Subcutaneous abdominal adipose tissue (tissue), 5 donors: Measurements from ENCODE around the gene DBH.

ENCODE experiments used
- H3K27ac ChIP-seq: one replicate; pipeline ENCODE4 v1.7.0; 2013; ENCODE audit warnings: low read depth, mild to moderate bottlenecking, inconsistent platforms, low read length, moderate library complexity
- H3K27me3 ChIP-seq, 5 donors: one replicate each; pipeline ENCODE4 v1.7.0; 2013; ENCODE audit warnings: low read length in 5 of 5, inconsistent platforms in 1 of 5; ENCODE audit not compliant: control insufficient read depth in 5 of 5, insufficient read depth in 4 of 5
- H3K36me3 ChIP-seq, 5 donors: one replicate each; pipeline ENCODE4 v1.7.0; 2013; ENCODE audit warnings: low read length in 5 of 5; ENCODE audit not compliant: control insufficient read depth in 5 of 5, insufficient read depth in 5 of 5
- H3K4me1 ChIP-seq, 5 donors: one replicate each; pipeline ENCODE4 v1.7.0; 2013; ENCODE audit warnings: low read length in 5 of 5, mild to moderate bottlenecking in 3 of 5, moderate library complexity in 1 of 5; ENCODE audit not compliant: control insufficient read depth in 5 of 5, insufficient read depth in 5 of 5
- H3K4me3 ChIP-seq, 5 donors: one replicate each; pipeline ENCODE4 v1.7.0; 2013; ENCODE audit warnings: low read length in 5 of 5, low read depth in 1 of 5
- H3K9ac ChIP-seq, 5 donors: one replicate each; pipeline ENCODE4 v1.7.0; 2013; ENCODE audit warnings: low read length in 5 of 5, mild to moderate bottlenecking in 4 of 5, moderate library complexity in 3 of 5
- H3K9me3 ChIP-seq, 5 donors: one replicate each; pipeline ENCODE4 v1.7.0; 2013; ENCODE audit warnings: low read length in 5 of 5; ENCODE audit not compliant: control insufficient read depth in 5 of 5
- donor health status: healthy.
- donor health status: healthy.
- donor health status: healthy.
- donor health status: healthy.
- donor health status: healthy.

DBH gene

DNA sequence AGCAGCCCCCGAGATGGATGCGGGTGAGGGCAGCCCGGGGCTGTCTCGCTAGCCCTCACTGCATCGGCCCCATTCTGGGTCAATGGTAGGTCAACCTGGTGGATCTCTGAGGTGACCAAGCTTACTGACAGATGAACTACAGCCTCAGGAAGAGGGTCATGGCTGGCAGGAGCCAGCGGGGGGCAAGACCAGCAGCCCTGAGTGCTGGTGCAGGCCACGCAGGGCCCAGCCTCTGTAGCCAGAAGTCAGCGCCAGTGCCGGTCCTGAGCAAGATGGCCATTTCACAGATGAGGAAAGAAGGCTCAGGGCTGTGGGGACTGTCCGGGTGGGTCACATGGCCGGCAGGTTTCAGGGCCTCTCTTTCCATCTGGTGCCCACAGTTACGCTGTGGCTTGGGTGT, 5.1 kb upstream of the DBH start:
- no peaks in the 10 kb centered on the region for H3K36me3 ChIP-seq
- no peaks in the 10 kb centered on the region for H3K4me1 ChIP-seq
- H3K27me3 ChIP-seq = peaks cover 4 to 28% (median 21%) of the 10 kb centered on the region in 5 donors
- H3K9me3 ChIP-seq = peaks cover 0 to 10% (median 4%) of the 10 kb centered on the region in 5 donors
- H3K4me3 ChIP-seq = no peak overlapping the region
- no peak overlapping the region for H3K9ac ChIP-seq
- no peak overlapping the region for H3K27ac ChIP-seq

DNA sequence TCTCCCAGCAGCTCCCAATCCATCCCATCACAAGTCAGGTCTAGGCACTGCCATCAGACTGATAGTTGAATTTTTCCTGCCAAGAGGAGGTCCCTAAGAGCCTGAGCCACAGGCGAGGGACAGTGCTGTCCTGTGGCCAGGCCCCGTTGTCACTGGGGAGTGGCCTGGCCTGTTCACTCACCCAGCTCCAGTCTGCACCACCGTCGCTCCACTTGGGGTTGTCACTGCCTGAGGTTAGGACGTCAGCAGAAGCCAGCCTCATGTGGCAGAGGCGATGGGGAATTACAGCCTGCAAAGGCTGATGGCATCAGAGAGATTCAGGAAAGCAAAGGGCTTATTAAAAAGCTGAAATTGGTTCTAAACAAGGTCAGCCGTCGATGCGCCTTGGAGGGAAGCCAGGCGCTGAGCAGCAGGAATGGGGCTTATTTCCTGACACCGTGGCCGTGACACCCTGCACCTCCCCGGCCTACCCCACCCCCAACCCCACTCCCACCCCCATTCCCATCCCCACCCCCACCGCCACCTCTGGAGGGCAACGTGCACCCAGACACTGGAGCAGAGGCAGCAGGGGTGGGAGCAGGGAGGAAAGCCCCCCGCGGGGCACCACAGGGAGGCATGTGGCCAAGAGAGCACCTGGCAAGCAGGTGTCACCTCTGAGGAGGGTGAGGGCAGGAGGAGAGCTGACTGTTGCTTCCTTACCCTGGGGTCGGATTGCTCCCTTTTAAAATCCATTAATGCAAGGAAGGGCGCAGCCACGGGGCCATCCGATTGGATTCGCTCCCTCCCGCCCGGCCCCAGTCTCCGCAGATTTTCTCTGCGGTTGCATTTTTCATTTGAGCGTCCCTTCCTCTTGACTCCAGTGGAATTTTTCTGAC, 3.1 kb upstream of the DBH start:
- Histone ChIP-seq H3K4me3 (no peak overlapping the region), H3K27me3 (peaks cover 7 to 40% (median 29%) of the 10 kb centered on the region in 5 donors), H3K4me1 (no peaks in the 10 kb centered on the region), H3K9ac (no peak overlapping the region), H3K9me3 (no peaks in the 10 kb centered on the region), H3K36me3 (no peaks in the 10 kb centered on the region), H3K27ac (no peak overlapping the region)

DNA sequence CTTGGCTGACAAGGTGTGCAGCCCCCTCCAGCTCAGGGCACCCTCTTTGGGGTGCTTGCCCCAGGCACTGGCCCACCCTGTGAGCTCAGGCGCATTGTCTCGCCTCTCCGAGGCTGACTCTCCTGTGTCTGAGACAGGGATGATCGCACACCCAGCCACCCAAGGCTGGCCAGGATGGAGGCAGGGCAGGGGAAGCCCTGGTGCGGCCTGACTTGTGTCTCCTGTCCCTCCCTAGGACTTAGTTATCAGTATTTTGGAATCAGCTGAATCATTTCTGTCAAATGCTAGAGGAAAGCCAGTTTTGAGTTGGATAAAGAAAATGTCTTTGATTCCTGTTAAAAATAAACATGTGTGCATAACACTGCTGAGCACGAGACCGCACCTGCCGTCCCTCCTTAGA, 2.5 kb upstream of the DBH start:
- Histone ChIP-seq H3K27ac (no peak overlapping the region), H3K36me3 (no peaks in the 10 kb centered on the region), H3K9me3 (no peaks in the 10 kb centered on the region), H3K9ac (no peak overlapping the region), H3K4me1 (no peaks in the 10 kb centered on the region), H3K27me3 (peaks cover 7 to 40% (median 29%) of the 10 kb centered on the region in 5 donors), H3K4me3 (no peak overlapping the region)

DNA sequence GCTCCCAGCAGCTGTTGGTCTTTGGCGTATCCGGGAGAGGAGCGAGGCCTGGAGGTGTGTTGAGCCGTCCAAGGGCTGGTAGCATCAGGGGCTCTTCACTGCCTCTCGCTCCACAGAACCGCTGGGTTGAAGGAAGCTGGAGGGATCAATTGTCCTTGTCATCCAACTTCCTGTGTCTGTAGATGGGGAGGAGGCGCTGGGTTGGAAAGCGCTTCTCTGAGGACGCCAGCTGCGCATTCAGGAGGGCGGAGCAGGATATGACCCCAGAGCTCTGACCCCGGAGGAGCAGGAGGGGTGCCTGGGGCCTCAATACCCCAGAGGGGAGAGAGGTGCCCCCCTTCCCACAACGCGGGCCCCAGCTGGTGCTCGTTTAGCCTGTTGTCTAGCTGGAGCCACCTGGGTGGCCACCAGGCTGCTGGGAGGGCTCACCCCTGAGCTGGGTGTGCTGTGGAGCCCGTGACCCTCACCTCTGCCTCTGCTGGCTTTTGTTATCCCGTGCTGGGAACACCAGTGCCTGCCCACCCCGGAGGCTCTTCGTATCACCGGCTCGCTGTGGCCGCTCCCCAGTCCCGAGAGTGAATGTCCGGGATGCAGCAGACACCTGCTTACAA, 2.0 kb upstream of the DBH start:
- H3K4me3 ChIP-seq = no peak overlapping the region
- no peak overlapping the region for H3K9ac ChIP-seq
- H3K27ac ChIP-seq = no peak overlapping the region
- no peaks in the 10 kb centered on the region for H3K4me1 ChIP-seq
- H3K27me3 ChIP-seq = peaks cover 7 to 40% (median 29%) of the 10 kb centered on the region in 5 donors
- H3K36me3 ChIP-seq = no peaks in the 10 kb centered on the region
- no peaks in the 10 kb centered on the region for H3K9me3 ChIP-seq

DNA sequence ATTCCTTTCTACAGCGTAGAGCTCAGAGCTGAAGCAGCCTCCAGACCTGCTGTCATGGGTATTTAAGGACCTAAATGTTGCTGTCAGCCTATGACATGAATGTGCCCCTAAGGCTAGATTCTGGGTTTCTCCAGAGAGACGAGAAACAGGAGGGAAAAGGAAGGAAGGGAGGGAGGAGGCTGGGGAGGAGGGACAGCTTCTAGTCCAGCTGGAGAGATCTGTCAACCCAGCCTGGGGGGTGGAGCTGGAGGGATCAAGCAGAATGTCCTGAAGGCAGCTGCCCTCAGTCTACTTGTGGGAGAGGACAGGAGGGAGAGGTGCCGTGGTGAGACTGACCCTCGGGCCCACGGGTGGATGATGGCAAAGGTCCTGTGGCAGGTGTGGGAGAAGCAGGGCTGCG, 1.1 kb upstream of the DBH start:
- peaks cover 7 to 43% (median 23%) of the 10 kb centered on the region in 5 donors for H3K27me3 ChIP-seq
- H3K27ac ChIP-seq = no peak overlapping the region

DNA sequence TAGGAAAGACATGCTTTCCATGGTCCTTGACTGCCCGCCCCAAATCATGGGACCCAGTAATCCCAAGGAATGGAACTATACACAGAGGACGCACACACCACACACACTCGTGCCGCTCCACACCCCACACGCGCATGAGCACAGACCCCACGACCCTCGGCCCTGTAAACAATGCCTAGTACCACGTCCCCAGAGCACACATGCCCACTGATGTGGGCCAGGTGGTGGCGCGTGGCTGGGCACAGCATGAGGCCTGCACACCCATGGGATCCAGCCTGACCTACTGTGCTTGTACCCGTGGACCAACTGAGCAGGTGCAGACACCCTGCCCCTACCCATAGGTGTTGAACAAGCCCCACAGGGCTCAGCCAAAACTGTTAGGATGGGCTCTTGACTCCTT, 739 bp downstream of the DBH start:
- H3K27me3 ChIP-seq = peaks cover 7 to 45% (median 24%) of the 10 kb centered on the region in 5 donors
- no peak overlapping the region for H3K4me3 ChIP-seq
- no peaks in the 10 kb centered on the region for H3K36me3 ChIP-seq
- no peak overlapping the region for H3K9ac ChIP-seq
- H3K4me1 ChIP-seq = no peaks in the 10 kb centered on the region
- no peaks in the 10 kb centered on the region for H3K9me3 ChIP-seq
- no peak overlapping the region for H3K27ac ChIP-seq

More for the DNA sequence above, 1.1 kb upstream of the DBH start:
- Histone ChIP-seq H3K4me3 (no peak overlapping the region), H3K4me1 (no peaks in the 10 kb centered on the region), H3K36me3 (no peaks in the 10 kb centered on the region), H3K9ac (no peak overlapping the region), H3K9me3 (no peaks in the 10 kb centered on the region)

DNA sequence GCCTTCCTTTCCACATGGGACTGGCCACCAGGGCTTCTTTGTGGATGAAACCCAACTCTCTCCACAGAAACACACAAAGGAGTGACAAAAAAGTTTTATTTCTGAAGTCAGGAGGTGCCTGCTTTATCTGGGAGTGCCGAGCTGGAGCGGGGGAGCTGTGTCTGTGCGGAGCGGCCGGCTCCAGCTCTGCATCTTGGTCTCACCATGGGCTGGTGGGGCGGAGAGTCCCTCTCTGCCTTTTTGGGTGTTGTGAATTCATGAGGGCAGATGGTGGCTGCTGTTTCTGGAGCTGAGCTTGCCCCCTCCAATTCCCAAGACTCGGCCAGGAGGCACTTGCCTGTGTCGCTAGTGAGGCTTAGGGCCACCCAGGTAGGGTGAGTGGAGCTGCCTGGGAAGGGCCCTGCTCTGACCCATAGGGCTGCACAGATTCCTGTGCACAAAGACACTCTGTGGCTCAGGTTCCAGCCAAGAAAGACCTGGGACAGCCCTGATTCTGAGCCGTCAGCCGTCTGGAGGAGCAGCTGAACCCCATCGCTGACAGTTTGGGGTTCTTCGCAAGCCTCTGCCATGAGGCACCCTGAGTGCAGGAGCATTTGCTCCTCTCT, 1.4 kb downstream of the DBH start:
- peaks cover 7 to 45% (median 27%) of the 10 kb centered on the region in 5 donors for H3K27me3 ChIP-seq
- H3K4me1 ChIP-seq = peaks cover 0 to 1% (median 0%) of the 10 kb centered on the region in 5 donors
- no peaks in the 10 kb centered on the region for H3K9me3 ChIP-seq
- H3K27ac ChIP-seq = no peak overlapping the region
- H3K36me3 ChIP-seq = no peaks in the 10 kb centered on the region
- no peak overlapping the region for H3K9ac ChIP-seq
- no peak overlapping the region for H3K4me3 ChIP-seq

DNA sequence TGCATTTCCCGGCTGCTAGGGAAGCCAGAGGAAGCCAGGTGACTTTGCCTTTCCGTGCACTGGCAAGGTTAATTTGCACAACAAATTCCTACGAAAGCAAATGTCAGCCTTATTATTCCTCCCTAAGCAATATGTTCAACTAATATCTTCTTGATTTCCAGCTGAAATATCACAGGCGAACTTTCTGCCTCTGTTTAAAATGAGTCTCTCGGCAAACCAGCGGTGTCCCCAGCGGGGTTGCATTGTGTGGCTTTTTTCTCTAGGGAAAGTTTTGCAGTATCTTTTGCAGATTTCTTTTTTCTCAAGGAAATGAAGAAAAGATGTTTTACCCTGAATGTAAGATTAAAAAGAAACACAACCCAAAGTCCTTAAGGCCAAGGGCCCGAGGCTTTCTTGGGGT, 1.9 kb downstream of the DBH start:
- H3K27ac ChIP-seq = no peak overlapping the region
- H3K4me1 ChIP-seq = peaks cover 0 to 6% (median 0%) of the 10 kb centered on the region in 5 donors
- H3K4me3 ChIP-seq = no peak overlapping the region
- H3K27me3 ChIP-seq = peaks cover 7 to 44% (median 28%) of the 10 kb centered on the region in 5 donors
- H3K36me3 ChIP-seq = no peaks in the 10 kb centered on the region
- no peaks in the 10 kb centered on the region for H3K9me3 ChIP-seq
- no peak overlapping the region for H3K9ac ChIP-seq

DNA sequence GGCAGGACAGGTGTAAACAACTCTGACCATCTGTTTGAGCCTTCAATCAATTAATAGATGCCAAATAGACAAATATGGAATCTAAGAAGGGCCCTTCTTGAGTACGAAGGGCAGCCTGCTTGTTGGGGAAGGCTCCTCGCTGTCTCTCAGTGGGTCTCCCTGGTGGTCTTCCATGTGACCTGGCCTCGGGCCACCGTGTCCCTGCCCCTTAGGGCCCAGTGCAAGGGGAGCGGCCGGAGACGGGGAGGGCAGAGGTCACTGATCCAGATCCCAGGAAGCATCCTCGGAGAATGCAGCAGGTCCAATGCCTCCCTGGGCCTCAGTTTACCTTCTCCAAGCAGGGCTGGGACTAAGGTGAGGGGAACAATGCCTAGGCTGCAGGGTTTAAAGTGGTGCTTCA, 2.5 kb downstream of the DBH start:
- no peak overlapping the region for H3K27ac ChIP-seq
- peaks cover 0 to 6% (median 0%) of the 10 kb centered on the region in 5 donors for H3K4me1 ChIP-seq
- H3K27me3 ChIP-seq = peaks cover 7 to 42% (median 24%) of the 10 kb centered on the region in 5 donors
- H3K4me3 ChIP-seq = no peak overlapping the region
- H3K9me3 ChIP-seq = no peaks in the 10 kb centered on the region
- H3K36me3 ChIP-seq = no peaks in the 10 kb centered on the region
- H3K9ac ChIP-seq = no peak overlapping the region

DNA sequence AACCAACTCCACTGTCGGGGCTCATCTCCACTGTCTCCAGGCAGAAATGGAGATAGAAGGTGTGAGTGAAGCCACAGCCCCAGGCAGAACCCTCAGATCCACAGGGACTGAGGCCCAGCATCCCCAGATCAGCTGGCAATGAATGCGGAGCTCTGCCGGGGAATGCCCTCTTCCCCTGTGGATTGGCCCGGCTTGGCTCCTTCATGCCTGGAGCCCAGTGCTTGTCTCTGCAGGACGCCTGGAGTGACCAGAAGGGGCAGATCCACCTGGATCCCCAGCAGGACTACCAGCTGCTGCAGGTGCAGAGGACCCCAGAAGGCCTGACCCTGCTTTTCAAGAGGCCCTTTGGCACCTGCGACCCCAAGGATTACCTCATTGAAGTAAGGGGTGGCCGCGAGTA, 3.5 kb downstream of the DBH start:
- no peaks in the 10 kb centered on the region for H3K9me3 ChIP-seq
- H3K27ac ChIP-seq = no peak overlapping the region
- no peak overlapping the region for H3K4me3 ChIP-seq
- no peaks in the 10 kb centered on the region for H3K36me3 ChIP-seq
- H3K27me3 ChIP-seq = peaks cover 3 to 40% (median 26%) of the 10 kb centered on the region in 5 donors
- H3K9ac ChIP-seq = no peak overlapping the region
- H3K4me1 ChIP-seq = peaks cover 0 to 6% (median 0%) of the 10 kb centered on the region in 5 donors
